HG02763 (cell line): ENCODE measurements around the gene SLTM.
"Not testable (repeated sequence)": the region's sequence is repeated elsewhere in the genome, so short reads cannot be mapped to it uniquely, and the experiment has no call there.

Experiments
- ATAC-seq: cut with Tn5 transposase; IDR thresholded peaks from one replicate; pipeline ENCODE4 v1.9.1; 2021; ENCODE audit warnings: mild to moderate bottlenecking, moderate library complexity; ENCODE audit not compliant: unreplicated experiment

The SLTM gene

GRCh38 chr15:58933281-58934113 lies at the start of gene SLTM:
Gene SLTM, minus strand, starts transcription at chr15:58933679. Its CDS starts 114 bp downstream, at chr15:58933565.
- ATAC-seq, result peak; percentile 89

GRCh38 chr15:58983261-58983660 lies 49.8 kb upstream of the SLTM start:
- ATAC-seq, result no peak

GRCh38 chr15:58981808-58982475 lies 48.5 kb upstream of the SLTM start:
- ATAC-seq, result no peak

GRCh38 chr15:58980351-58980939 lies 47.0 kb upstream of the SLTM start:
- no peak for ATAC-seq

GRCh38 chr15:58977887-58978286 lies 44.4 kb upstream of the SLTM start:
- no peak for ATAC-seq

GRCh38 chr15:58967479-58967878 lies 34.0 kb upstream of the SLTM start:
- no peak for ATAC-seq

GRCh38 chr15:58966698-58967097 lies 33.2 kb upstream of the SLTM start:
- ATAC-seq, result no peak

GRCh38 chr15:58962662-58963565 lies 29.4 kb upstream of the SLTM start:
- no peak for ATAC-seq

- no peak for ATAC-seq
These were observed 28.7 kb upstream of the SLTM start for GRCh38 chr15:58962136-58962535.

- ATAC-seq, result no peak
These were observed 25.3 kb upstream of the SLTM start for GRCh38 chr15:58958811-58959210.

GRCh38 chr15:58957101-58957973 lies 23.9 kb upstream of the SLTM start:
- ATAC-seq, result no peak

- no peak for ATAC-seq
These were observed 19.3 kb upstream of the SLTM start for GRCh38 chr15:58952751-58953150.

GRCh38 chr15:58951388-58952007 lies 18.0 kb upstream of the SLTM start:
- ATAC-seq, result no peak

- ATAC-seq, result no peak
These were observed 13.7 kb upstream of the SLTM start for GRCh38 chr15:58947179-58947578.

GRCh38 chr15:58934974-58935373 lies 1.5 kb upstream of the SLTM start:
- not testable (repeated sequence) for ATAC-seq

- no peak for ATAC-seq
These were observed 1.0 kb upstream of the SLTM start for GRCh38 chr15:58934521-58934920.

- no peak for ATAC-seq
These were observed 602 bp upstream of the SLTM start for GRCh38 chr15:58934114-58934447.

- ATAC-seq, result peak; percentile 31
These were observed 684 bp downstream of the SLTM start for GRCh38 chr15:58932710-58933280.

- ATAC-seq, result no peak
These were observed 1.4 kb downstream of the SLTM start for GRCh38 chr15:58931987-58932588.
